Mucosa of descending colon (tissue), 3 donors: ENCODE measurements around the gene SLCO1B3. TPM values are rescaled to one million over a fixed set of nuclear protein-coding genes. Genes with fewer than 3 reads are reported as not detected.

Source experiments
- ATAC-seq: fragments of 200-7000 bp; cut with Tn5 transposase; one replicate; pipeline ENCODE4 v1.9.1; 2020; ENCODE audit warnings: mild to moderate bottlenecking, moderate library complexity
- DNase-seq, 3 donors: peaks; one replicate each; pipeline ENCODE4 v3.0.0-alpha.2; 2020
- H3K36me3 ChIP-seq: fragments of 200-600 bp; one replicate; pipeline ENCODE4 v1.8.0; 2021; ENCODE audit warnings: low read depth, mild to moderate bottlenecking
- H3K4me1 ChIP-seq: fragments of 200-600 bp; one replicate; pipeline ENCODE4 v1.8.0; 2021; ENCODE audit warnings: low read depth, mild to moderate bottlenecking
- H3K4me3 ChIP-seq: fragments of 200-600 bp; one replicate; pipeline ENCODE4 v1.8.0; 2021; ENCODE audit warnings: mild to moderate bottlenecking
- H3K9me3 ChIP-seq: fragments of 200-600 bp; one replicate; pipeline ENCODE4 v1.8.0; 2021; ENCODE audit warnings: mild to moderate bottlenecking
- intact Hi-C, 2 donors: fragments of 100-400 bp; cut with DNase I in 1 of 2; cut with micrococcal nuclease in 1 of 2; formaldehyde crosslinking; loops; one replicate each; pipeline versions ENCODE4 v1.11.0 to v1.11.1; 2022; cut with DNase I, micrococcal nuclease
- total RNA-seq, 3 donors: library from RNA; stranded (reverse); fragmentation: NEBNext Ultra II Directional in 2 of 3; extraction: Animal tissue kit (Norgen Biotek cat#: 25700) in 2 of 3; gene quantifications; one replicate each; pipeline versions ENCODE4 v1.2.1 to v1.2.4, GENCODE V29; 2021 to 2023
- TF ChIP-seq, protein P1 (sequence below): fragments of 200-600 bp; IDR thresholded peaks from one replicate; pipeline ENCODE4 v1.8.0; 2022; ENCODE audit warnings: antibody characterized with exemption, mild to moderate bottlenecking
- donor health status: DM: no; HTN: no; CAD: no; lungs with moderate emphysema.
- donor health status: DM: no; HTN: no; CAD: no.
- donor health status: DM: no; HTN: yes; CAD: no.

SLCO1B3 gene
- total RNA-seq, 3 donors from 2014 or later, result 0.72 TPM; not detected in 2

DNA sequence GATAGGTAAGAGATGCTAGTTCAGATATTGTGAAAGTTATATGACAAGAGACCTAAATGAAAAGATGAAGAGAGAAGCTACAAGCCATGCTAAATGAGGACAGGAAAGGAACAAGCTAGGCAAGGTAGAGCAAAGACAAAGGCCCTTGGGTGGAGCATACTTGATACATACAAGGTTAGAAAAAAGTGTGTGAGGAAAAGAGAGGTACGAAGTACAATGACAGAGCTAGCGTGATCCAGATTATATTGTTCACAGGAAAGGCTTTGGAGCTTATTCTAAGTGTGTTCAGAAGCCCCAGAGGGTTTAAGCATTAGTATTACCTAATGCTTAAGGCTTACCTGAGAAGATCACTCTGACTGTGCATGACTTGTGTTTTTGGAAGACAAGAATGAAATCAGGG, 75.0 kb downstream of the SLCO1B3 start:
- ATAC-seq (peak; percentile 65), DNase-seq (no peak)
- intact Hi-C loops, result no loop called here
- Histone ChIP-seq H3K9me3 (peaks cover 5% of the 10 kb centered on the region), H3K4me1 (no peaks in the 10 kb centered on the region), H3K4me3 (no peak overlapping the region), H3K36me3 (no peaks in the 10 kb centered on the region)
- TF ChIP-seq, protein P1, sequence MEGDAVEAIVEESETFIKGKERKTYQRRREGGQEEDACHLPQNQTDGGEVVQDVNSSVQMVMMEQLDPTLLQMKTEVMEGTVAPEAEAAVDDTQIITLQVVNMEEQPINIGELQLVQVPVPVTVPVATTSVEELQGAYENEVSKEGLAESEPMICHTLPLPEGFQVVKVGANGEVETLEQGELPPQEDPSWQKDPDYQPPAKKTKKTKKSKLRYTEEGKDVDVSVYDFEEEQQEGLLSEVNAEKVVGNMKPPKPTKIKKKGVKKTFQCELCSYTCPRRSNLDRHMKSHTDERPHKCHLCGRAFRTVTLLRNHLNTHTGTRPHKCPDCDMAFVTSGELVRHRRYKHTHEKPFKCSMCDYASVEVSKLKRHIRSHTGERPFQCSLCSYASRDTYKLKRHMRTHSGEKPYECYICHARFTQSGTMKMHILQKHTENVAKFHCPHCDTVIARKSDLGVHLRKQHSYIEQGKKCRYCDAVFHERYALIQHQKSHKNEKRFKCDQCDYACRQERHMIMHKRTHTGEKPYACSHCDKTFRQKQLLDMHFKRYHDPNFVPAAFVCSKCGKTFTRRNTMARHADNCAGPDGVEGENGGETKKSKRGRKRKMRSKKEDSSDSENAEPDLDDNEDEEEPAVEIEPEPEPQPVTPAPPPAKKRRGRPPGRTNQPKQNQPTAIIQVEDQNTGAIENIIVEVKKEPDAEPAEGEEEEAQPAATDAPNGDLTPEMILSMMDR, result no peak

DNA sequence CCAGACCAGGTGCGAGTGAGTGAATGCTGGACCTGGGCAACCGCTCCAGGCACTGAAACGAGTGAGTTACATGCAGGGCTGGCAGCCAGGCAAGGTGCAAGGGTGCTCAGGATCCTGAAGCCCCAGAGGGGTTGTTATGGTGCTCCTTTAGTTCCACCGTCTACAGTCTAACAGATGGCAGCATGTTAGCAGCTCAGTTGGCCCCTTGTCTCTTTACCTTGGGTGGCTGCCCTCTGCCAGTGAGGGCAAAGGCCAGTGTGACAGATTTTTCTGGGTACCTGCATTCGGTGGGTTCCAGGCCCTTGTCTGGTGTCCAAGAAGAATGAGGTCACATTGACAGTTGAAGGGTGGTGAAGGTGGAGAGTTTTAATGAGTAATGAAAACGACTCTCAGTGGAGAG, 106.8 kb downstream of the SLCO1B3 start:
- no peak overlapping the region for H3K4me3 ChIP-seq

DNA sequence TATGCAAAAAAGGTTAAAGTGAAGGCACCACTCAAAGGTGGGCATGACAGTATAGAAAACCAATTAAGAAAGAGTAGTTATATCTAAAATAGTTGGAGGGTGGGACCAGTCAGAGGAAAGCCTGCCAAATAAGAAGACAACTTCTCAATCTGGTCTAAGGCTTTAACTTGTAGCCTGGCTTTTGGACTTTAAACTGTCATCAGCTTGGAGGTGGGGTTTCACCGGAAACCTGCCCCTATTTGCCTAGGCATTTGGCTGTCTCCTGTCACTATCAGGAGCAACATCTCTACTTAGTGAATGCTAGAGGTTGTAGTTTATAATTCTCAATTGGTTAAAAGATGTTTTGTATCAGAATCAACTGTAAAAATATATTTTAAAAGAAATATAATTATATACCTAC, 107.3 kb downstream of the SLCO1B3 start:
- H3K4me3 ChIP-seq, result no peak overlapping the region
- DNase-seq (no peak), ATAC-seq (no peak)
- intact Hi-C loops, result no loop called here
- TF ChIP-seq, protein P1, result no peak
- no peaks in the 10 kb centered on the region for H3K36me3 ChIP-seq
- no peaks in the 10 kb centered on the region for H3K4me1 ChIP-seq
- no peaks in the 10 kb centered on the region for H3K9me3 ChIP-seq

More for the DNA sequence above, 106.8 kb downstream of the SLCO1B3 start:
- Histone ChIP-seq H3K9me3 (no peaks in the 10 kb centered on the region), H3K36me3 (no peaks in the 10 kb centered on the region), H3K4me1 (no peaks in the 10 kb centered on the region)
- intact Hi-C loops, result no loop called here
- ATAC-seq (no peak), DNase-seq (no peak)
- TF ChIP-seq, protein P1, result no peak

DNA sequence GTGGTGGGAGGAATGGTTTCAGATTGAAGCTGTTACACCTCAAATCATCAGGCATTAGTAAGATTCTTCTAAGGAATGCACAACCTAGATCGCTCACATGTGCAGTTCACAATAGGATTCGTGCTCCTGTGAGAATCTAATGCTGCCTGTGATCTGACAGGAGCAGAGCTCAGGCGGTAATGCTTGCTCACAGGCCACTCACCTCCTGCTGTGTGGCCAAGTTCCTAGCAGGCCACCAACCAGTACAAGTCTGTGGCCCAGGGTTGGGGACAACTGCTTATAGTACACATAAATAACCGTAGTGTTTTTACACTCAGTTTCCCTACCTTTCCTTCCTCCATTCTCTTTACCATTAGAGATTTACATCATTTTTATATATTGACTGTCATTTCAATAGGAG, 121.4 kb downstream of the SLCO1B3 start:
- no peak for DNase-seq
- ATAC-seq, result no peak
- Histone ChIP-seq H3K9me3 (no peaks in the 10 kb centered on the region), H3K4me3 (no peak overlapping the region), H3K36me3 (no peaks in the 10 kb centered on the region), H3K4me1 (no peaks in the 10 kb centered on the region)
- intact Hi-C loops, result no loop called here
- TF ChIP-seq, protein P1, result no peak

DNA sequence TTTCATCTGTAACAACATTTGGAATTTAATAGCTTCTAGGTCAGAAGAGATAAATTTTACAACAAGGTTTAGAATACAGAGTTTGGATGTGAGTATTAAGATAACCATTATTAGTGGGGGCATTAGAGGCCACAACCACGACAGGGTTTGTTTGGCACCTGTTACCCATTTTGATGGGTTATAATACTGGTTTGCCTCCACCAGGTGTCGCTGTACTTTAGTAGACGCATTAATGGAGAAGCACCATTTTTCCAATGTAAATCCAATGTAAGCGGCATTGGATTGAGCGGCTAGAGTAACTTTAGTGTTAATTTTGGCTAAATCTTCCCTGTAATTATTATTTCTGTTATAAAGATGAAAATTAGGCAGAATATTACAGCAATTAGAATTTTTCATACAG, 136.2 kb downstream of the SLCO1B3 start:
- TF ChIP-seq, protein P1, result no peak
- intact Hi-C loops, result no loop called here

DNA sequence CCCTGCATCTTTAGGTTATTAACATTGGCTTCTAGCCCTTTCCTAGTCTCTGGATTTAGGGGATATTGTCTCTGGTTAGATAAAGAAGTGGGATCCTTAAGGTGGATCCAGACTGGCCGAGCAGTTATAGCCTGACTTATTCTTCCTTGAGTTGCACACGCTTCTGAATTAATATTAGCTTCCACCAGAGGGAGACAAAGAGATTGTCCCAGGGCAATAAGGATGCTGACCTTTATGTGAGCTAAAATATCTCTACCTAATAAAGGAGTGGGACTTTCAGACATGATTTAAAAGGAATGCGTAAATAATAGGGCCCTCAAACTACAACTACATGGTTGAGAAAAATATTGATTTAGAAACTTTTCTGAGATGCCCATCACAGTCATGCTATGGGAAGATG, 139.7 kb downstream of the SLCO1B3 start:
- Histone ChIP-seq H3K4me3 (no peak overlapping the region), H3K36me3 (no peaks in the 10 kb centered on the region), H3K9me3 (no peaks in the 10 kb centered on the region), H3K4me1 (no peaks in the 10 kb centered on the region)
- TF ChIP-seq, protein P1, result peak; percentile 34
- DNase-seq (peak in 1 of 3 donors; percentile 11), ATAC-seq (peak; percentile 77)
- intact Hi-C loops, result no loop called here

More for the DNA sequence above, 136.2 kb downstream of the SLCO1B3 start:
- H3K4me3 ChIP-seq, result no peak overlapping the region
- H3K36me3 ChIP-seq, result no peaks in the 10 kb centered on the region
- no peaks in the 10 kb centered on the region for H3K4me1 ChIP-seq
- DNase-seq (peak in 1 of 3 donors; percentile 62), ATAC-seq (peak; percentile 30)
- H3K9me3 ChIP-seq, result no peaks in the 10 kb centered on the region
